ENCODE data around the gene EPGN.

The EPGN gene

DNA sequence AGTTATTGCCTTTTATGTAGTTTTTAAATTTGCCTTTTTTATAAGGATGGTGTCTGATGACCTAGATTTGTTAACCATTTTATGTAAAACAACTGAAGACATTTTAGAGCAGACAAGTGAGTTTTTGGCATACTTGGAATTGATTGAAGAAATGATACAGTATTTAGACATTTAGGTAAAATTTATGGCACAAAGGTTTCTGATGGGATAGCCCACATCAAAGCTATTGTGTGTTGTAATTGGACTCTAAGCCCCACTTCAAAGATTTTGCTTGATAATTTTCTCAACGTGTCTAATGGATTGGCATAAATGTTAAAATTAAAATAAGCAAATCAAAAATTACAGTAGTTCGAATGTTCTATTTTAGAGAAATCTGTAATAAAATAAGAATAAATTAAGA, 17.6 kb downstream of the EPGN start:
- no peak for DNase-seq (ENCODE audit: low read depth in 1 of 2, low spot score in 1 of 2)
- TF ChIP-seq, protein P1, sequence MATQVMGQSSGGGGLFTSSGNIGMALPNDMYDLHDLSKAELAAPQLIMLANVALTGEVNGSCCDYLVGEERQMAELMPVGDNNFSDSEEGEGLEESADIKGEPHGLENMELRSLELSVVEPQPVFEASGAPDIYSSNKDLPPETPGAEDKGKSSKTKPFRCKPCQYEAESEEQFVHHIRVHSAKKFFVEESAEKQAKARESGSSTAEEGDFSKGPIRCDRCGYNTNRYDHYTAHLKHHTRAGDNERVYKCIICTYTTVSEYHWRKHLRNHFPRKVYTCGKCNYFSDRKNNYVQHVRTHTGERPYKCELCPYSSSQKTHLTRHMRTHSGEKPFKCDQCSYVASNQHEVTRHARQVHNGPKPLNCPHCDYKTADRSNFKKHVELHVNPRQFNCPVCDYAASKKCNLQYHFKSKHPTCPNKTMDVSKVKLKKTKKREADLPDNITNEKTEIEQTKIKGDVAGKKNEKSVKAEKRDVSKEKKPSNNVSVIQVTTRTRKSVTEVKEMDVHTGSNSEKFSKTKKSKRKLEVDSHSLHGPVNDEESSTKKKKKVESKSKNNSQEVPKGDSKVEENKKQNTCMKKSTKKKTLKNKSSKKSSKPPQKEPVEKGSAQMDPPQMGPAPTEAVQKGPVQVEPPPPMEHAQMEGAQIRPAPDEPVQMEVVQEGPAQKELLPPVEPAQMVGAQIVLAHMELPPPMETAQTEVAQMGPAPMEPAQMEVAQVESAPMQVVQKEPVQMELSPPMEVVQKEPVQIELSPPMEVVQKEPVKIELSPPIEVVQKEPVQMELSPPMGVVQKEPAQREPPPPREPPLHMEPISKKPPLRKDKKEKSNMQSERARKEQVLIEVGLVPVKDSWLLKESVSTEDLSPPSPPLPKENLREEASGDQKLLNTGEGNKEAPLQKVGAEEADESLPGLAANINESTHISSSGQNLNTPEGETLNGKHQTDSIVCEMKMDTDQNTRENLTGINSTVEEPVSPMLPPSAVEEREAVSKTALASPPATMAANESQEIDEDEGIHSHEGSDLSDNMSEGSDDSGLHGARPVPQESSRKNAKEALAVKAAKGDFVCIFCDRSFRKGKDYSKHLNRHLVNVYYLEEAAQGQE (IDR thresholded peaks at IDR 0.05; ENCODE audit: insufficient replicate concordance, low read depth) = no peak
- TF ChIP-seq, protein P2, sequence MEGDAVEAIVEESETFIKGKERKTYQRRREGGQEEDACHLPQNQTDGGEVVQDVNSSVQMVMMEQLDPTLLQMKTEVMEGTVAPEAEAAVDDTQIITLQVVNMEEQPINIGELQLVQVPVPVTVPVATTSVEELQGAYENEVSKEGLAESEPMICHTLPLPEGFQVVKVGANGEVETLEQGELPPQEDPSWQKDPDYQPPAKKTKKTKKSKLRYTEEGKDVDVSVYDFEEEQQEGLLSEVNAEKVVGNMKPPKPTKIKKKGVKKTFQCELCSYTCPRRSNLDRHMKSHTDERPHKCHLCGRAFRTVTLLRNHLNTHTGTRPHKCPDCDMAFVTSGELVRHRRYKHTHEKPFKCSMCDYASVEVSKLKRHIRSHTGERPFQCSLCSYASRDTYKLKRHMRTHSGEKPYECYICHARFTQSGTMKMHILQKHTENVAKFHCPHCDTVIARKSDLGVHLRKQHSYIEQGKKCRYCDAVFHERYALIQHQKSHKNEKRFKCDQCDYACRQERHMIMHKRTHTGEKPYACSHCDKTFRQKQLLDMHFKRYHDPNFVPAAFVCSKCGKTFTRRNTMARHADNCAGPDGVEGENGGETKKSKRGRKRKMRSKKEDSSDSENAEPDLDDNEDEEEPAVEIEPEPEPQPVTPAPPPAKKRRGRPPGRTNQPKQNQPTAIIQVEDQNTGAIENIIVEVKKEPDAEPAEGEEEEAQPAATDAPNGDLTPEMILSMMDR (IDR thresholded peaks at IDR 0.05; ENCODE audit: insufficient read depth, low read length) = no peak
- TF ChIP-seq POLR2AphosphoS5 (IDR thresholded peaks at IDR 0.05; ENCODE audit: low read depth) (no peak), SPI1 (IDR thresholded peaks at IDR 0.05; ENCODE audit: borderline replicate concordance, low read depth) (no peak), GABPA (IDR thresholded peaks at IDR 0.05; ENCODE audit: low read depth) (no peak)

DNA sequence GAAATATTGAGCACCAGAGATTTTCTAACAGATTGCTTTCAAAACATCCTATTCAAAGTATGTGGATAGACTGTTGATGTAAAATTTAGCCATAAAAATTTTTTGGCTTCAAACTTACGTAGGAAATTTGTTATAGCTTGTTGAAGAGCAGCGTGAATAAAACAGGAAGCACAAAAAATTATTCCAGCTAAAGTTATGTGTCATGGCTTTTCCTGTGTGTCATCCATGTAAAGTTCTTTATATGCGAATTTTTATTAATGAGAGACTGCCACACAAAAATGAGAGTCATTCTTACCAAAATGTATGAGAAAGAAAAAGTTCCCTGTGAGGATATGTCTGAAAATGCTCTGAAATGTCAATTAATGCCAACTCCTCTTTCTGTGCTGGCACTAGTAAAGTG, 19.5 kb downstream of the EPGN start:
- TF ChIP-seq, protein P2 (IDR thresholded peaks at IDR 0.05; ENCODE audit: insufficient read depth, low read length) = no peak
- no peak for TF ChIP-seq POLR2AphosphoS5 (IDR thresholded peaks at IDR 0.05; ENCODE audit: low read depth)
- no peak for TF ChIP-seq SPI1 (IDR thresholded peaks at IDR 0.05; ENCODE audit: borderline replicate concordance, low read depth)
- no peak for TF ChIP-seq GABPA (IDR thresholded peaks at IDR 0.05; ENCODE audit: low read depth)
- TF ChIP-seq, protein P1 (IDR thresholded peaks at IDR 0.05; ENCODE audit: insufficient replicate concordance, low read depth) = no peak
- H3K27ac ChIP-seq (replicated peaks) = no peak overlapping the region
- DNase-seq (ENCODE audit: low read depth in 1 of 2, low spot score in 1 of 2) = no peak
- no peaks in the 10 kb centered on the region for H3K27me3 ChIP-seq (ENCODE audit: insufficient read depth, poor library complexity, severe bottlenecking)
- H3K4me3 ChIP-seq (replicated peaks; ENCODE audit: insufficient read depth, low read length) = no peak overlapping the region

More for the DNA sequence above, 17.6 kb downstream of the EPGN start:
- Histone ChIP-seq H3K4me3 (replicated peaks; ENCODE audit: insufficient read depth, low read length) (no peak overlapping the region), H3K27me3 (ENCODE audit: insufficient read depth, poor library complexity, severe bottlenecking) (no peaks in the 10 kb centered on the region), H3K27ac (replicated peaks) (no peak overlapping the region)

DNA sequence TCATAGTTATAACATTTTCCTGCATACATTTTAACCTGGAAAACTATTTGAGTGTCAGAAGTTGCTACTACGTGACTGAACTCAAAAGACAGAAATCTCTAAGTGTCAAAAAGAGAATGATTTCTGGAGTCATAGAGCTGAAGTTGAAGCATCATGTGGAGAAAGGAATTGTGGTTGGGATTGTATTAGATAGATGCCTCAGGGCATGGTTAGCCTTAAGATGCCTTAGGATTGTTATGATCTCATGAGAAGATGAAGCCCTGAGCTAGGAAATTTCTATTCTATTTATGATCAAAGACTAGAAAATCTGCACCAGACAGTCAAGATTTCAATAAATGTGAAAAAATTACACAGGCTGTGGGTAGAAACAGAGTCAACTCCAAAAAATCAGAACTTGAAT, 20.2 kb downstream of the EPGN start:
- DNase-seq (ENCODE audit: low read depth in 1 of 2, low spot score in 1 of 2) = no peak
- Histone ChIP-seq H3K27me3 (ENCODE audit: insufficient read depth, poor library complexity, severe bottlenecking) (no peaks in the 10 kb centered on the region), H3K27ac (replicated peaks) (no peak overlapping the region), H3K4me3 (replicated peaks; ENCODE audit: insufficient read depth, low read length) (no peak overlapping the region)
- TF ChIP-seq POLR2AphosphoS5 (IDR thresholded peaks at IDR 0.05; ENCODE audit: low read depth) = no peak
- TF ChIP-seq, protein P2 (IDR thresholded peaks at IDR 0.05; ENCODE audit: insufficient read depth, low read length) = no peak
- TF ChIP-seq GABPA (IDR thresholded peaks at IDR 0.05; ENCODE audit: low read depth) = no peak
- TF ChIP-seq, protein P1 (IDR thresholded peaks at IDR 0.05; ENCODE audit: insufficient replicate concordance, low read depth) = no peak
- no peak for TF ChIP-seq SPI1 (IDR thresholded peaks at IDR 0.05; ENCODE audit: borderline replicate concordance, low read depth)
